ENCODE results near the gene LRP5.

LRP5 gene

DNA sequence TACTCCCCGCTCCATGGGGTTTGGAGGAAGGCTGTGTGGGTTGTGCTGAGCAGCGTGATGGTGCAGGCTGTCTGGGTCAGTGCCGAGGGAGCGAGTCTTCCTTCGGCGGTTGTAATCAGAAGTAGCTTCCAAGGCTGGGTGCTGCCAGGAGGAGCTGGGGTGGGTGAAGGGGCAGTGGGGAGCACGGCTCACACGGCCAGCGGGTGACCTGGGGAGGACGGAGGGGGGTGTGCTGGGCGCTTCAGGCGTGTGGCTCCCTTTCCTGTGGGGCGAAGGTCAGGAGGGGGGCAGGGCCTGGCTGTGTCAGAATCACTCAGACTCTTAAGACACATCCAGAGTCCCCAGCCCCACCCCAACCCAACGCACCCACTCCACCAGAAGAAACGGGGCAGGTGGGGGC, 60.2 kb downstream of the LRP5 start:
- no peak for DNase-seq

DNA sequence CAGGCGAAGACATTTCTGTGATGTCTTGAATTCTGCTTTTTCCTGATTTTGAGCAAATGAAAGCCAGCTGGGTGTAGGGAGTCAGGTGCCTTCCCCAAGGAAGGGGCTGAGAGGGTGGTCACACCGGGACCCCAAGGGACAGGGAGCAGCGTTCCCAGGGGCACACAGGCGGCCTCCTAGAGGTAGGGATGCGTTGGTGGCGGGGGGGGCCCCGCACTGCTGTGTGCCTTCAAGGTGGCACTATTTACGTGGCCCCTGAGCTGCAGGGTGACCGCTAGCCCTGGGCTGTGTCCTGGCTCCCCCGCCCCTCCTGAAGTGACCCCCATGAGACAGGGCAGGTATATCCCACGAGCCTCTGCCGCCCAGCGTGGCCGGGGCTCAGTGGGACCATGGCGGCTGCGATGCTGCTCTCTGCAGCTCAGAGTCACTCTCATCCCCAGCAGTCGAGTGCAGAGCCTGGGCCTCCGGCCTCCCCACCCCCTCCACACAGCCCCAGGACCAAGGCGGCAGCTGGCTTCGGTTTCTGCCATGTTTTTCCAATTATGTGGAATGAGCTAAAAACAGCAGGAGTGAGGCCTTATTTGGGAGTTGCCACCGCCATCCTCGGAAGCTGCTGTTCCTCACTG, 60.9 kb downstream of the LRP5 start:
- DNase-seq = no peak

DNA sequence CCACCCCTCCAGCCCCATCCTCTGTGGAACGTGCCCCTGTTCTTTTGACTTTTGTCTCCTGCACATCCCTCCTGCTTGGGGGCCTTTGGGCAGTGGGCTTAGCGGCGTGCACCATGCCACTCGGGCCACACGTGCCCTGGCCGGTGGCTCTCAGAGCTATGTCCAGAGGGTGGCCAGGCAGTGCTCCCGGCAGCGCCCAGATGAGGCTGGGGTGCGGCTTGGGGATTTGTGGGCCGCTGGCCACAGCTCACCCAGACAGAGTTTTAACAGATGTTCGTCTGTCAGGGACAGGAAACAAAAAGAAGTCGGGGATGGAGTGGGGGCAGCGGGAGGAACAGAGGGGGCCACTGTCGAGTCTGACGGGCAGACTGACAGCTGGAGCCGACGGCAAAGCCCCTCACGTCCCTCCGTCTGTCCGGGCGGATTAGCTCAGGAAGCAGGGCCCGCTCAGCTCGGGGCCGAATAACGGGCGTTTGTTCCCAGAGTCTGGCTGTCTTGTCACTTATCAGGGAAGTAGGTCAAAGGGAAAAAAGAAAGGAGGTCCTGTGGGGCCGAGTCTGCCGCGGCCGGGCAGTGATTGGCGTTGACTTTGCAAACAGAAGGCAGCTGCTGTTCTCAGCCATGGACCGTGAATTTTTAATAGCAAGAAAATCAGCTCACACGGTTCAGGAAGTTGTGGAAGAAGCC, 61.6 kb downstream of the LRP5 start:
- no peak for DNase-seq

GRCh38 chr11:68374531-68374930, 62.1 kb downstream of the LRP5 start:
- no peak for DNase-seq

GRCh38 chr11:68375337-68375736, 62.9 kb downstream of the LRP5 start:
- DNase-seq = no peak

DNA sequence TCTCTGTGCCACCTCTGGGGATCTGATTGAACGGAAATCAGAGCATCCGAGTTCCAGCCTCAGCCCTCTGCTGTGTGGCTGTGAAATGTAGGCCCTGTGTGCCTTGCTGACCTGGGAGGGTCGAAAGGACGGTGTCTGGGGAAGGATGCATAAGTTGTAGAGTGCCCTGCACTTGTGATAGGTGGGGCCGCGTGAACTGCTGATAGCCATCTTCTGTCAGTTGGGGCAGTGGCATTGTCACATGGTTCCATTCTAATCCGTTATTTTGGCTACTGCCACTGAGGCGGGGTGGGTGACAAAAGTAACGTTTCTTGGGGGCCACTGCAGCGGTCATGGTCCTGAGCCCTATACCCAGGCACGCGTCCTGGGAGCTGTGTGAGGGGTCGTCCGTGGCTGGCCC, 63.4 kb downstream of the LRP5 start:
- DNase-seq = no peak

DNA sequence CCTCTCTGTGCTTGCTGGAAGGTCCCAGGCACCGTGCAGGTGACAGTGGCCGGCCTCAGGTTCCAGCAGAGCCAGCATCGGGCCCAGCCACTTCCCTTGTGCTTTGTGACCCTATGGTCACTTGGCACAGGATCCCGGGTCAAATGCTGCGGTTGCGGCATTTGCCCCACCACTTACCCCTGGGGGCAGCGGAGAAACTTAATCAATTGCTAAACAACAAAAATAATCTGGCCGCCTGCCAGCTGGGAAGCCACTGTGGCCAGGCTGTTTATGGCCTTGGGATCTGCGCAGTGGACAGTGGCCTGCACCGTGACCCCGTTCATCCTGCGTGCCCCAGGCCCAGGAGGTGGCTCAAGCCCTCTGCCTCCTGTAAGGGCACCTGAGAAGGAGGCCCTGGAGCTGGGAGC, 65.0 kb downstream of the LRP5 start:
- no peak for DNase-seq

DNA sequence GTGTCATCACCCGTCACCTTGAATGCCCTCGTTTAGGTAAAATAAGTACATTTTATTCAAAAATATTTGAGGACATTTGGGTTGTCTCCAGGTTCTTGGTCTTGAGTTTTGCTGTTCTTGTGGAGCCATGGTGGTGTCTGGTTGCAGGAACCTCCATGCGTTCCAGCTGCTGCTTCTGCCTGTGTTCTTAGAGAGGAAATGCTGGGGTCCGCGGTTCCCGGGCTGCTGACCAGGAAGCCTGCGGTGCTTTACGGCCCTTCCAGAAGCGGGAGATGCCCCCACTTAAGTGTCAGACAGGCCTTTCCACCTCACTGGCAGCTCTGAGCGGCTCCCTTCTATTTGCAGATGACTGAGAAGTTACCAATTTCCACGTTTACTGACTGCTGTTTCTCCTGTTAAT, 66.8 kb downstream of the LRP5 start:
- DNase-seq = no peak

DNA sequence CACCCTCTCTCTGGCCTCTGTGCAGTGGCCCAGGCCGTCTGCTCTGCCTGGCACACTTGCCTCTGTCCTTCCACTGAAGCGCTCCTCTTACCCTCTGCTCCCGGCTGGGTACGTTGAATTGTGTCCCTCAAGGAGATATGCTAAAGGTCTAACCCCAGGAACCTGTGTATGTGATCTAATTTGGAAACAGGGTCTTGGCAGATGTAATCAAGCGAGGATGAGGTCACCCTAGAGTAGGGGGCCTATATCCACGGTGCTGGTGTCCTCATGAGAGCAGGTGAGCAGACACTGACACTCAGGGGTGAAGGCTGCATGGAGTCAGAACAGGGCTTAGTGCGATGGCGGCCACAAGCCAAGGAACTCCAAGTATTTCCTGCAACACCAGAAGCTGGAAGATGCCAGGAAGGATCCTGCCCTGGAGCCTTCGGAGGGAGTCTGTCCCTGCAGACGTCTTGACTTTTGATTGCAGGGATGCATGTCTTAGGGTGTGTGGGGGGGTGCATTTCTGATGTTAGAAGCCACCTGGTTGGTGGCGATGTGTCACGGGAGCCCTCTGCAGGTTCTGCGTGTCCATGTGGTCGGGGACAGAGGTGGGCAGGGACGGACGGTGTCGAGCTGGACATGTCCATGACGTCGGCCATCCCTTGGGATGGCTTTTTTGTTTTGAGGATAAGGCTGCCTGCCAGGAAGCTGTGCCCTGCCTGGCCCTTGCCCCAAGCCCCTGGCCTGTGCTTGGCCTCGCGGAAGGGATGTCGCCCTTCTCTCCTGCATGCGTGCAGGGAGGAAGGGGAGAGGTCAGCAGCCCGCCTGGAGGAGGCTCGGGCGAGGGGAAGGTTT, 68.6 kb downstream of the LRP5 start:
- DNase-seq = no peak

GRCh38 chr11:68381716-68382115, 69.3 kb downstream of the LRP5 start:
- no peak for DNase-seq

DNA sequence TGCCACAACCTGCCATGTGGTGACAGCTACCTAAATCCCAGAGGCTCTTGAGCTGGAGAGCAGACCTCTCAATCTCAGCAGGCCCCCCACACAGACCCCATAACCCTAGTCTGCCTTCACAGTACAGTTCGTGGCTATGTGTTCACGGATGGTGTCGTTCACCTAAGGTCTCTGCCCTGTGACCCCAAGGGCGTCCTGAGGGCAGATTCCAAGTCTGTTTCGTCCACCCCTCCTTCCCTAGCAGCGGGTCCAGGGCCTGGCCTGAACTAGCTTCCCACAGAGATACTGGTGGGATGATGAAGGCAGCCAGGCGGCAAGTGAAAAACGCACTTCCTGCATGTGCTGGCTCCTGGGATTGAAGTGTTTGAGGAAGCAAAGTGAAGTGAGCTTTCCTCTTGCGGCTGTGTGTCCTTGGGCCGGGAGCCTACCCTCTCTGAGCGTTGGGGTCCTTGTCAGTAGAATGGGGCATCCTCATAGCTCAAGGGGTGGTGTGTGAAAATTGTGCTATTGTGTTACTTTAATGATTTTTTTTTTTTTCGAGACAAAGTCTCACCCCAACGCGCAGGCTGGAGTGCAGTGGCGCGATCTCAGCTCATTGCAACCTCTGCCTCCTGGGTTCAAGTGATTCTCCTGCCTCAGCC, 70.1 kb downstream of the LRP5 start:
- no peak for DNase-seq

GRCh38 chr11:68383976-68384501, 71.6 kb downstream of the LRP5 start:
- DNase-seq = peak; percentile 41

- no peak for DNase-seq
Observed at GRCh38 chr11:68384530-68385081, 72.2 kb downstream of the LRP5 start.

DNA sequence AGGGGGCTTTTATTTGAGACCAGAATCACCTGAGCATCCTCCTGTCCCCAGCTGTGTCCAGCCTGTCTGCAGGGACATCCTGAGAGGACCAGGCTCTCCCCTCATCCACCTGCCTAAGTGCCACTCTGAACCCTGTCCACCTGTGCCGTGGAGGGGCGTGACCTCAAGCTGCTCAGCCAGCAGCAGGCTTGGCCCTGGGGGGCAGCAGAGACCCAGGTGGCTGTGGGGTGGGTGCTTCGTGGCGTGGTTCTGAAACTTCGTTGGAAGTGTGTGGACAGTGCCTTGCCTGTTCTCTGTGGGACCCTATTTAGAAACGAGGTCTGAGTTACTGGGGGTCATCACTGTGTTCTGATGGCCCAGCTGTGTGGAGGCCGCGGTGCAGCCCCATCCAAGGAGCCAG, 72.7 kb downstream of the LRP5 start:
- no peak for DNase-seq

DNA sequence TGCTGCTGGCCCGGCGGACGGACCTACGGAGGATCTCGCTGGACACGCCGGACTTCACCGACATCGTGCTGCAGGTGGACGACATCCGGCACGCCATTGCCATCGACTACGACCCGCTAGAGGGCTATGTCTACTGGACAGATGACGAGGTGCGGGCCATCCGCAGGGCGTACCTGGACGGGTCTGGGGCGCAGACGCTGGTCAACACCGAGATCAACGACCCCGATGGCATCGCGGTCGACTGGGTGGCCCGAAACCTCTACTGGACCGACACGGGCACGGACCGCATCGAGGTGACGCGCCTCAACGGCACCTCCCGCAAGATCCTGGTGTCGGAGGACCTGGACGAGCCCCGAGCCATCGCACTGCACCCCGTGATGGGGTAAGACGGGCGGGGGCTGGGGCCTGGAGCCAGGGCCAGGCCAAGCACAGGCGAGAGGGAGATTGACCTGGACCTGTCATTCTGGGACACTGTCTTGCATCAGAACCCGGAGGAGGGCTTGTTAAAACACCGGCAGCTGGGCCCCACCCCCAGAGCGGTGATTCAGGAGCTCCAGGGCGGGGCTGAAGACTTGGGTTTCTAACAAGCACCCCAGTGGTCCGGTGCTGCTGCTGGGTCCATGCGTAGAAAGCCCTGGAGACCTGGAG, 74.1 kb downstream of the LRP5 start:
- no peak for DNase-seq

DNA sequence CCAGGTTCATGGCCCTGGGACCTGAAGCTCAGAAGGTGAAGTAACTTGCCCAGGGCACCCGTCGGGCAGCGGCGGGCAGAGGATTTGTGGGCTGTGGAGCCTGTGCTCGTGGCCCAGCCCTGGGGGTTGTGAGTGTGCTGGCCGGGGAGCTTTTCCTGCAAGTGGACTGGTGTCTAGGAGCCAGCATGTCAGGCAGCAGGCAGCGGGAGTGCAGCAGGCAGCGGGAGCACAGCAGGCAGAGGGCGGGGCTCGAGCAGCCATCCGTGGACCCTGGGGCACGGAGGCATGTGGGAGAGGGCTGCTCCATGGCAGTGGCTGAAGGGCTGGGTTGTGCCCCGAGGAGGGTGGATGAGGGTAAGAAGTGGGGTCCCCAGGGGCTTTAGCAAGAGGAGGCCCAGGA, 75.4 kb downstream of the LRP5 start:
- DNase-seq = no peak

DNA sequence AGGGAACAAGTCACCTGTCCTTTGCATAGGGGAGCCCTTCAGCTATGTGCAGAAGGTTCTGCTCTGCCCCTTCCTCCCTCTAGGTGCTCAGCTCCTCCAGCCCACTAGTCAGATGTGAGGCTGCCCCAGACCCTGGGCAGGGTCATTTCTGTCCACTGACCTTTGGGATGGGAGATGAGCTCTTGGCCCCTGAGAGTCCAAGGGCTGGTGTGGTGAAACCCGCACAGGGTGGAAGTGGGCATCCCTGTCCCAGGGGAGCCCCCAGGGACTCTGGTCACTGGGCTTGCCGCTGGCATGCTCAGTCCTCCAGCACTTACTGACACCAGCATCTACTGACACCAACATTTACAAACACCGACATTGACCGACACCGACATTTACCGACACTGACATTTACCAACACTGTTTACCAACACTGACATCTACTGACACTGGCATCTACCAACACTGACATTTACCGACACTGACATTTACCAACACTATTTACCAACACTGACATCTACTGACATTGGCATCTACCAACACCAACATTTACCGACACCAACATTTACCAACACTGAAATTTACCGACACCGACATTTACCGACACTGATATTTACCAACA, 76.3 kb downstream of the LRP5 start:
- no peak for DNase-seq

DNA sequence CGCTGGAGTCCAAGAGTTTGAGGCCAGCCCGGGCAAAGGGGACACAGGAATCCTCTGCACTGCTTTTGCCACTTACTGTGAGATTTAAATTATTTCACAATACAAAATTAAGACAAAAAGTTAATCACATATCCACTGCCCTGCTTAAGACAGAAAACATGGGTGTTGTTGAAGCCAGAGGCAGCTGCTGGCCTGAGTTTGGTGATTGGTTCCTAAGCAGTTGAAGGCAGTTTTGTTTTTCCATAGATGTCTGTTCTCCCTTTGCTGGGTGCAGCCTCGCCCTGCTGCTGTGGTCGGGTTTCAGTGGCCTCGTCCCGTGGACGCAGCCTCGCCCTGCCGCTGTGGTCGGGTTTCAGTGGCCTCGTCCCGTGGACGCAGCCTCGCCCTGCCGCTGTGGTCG, 77.9 kb downstream of the LRP5 start:
- no peak for DNase-seq

- DNase-seq = no peak
Observed at GRCh38 chr11:68392822-68393221, 80.4 kb downstream of the LRP5 start.

GRCh38 chr11:68396516-68396915, 84.1 kb downstream of the LRP5 start:
- DNase-seq = no peak

DNA sequence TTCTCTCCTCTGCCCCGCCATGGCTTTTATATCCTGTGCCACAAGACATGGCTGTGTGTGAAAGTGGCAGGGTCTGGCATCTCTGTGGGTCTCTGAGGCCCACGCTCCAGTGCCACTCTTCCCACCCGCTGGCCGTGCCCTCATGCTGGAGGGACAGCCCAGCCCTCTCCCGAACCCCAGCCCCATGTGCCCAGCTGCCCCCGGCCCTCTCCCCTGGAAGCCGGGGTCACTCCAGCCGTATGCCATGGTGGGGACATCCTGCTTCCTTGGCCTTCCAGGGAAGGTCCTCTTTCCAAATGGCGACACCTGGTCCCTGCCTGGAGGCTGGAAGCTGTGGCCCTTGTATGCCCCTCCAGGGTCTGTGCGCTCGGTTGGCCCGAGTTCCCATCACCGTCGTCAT, 84.9 kb downstream of the LRP5 start:
- no peak for DNase-seq

All from stimulated activated naive CD4-positive, alpha-beta T cell treated with Interleukin-2 at 50 U/mL for 16 hours (primary cell).